Neuronal stem cell (in vitro differentiated cells): ENCODE results near the gene MAGI1.

Source experiments
- DNase-seq: peaks from one replicate; pipeline ENCODE4 v3.0.0-alpha.2; 2013; ENCODE audit warnings: low spot score
- H2AFZ ChIP-seq: one replicate; pipeline ENCODE4 v1.6.1; 2013; ENCODE audit warnings: mild to moderate bottlenecking, low read length, inconsistent platforms
- H2AK5ac ChIP-seq: 2 replicates; pipeline ENCODE4 v1.6.1; 2013; ENCODE audit warnings: low read depth, mild to moderate bottlenecking, inconsistent platforms, low read length, moderate library complexity, mixed read lengths
- H2BK120ac ChIP-seq: 2 replicates; pipeline ENCODE4 v1.6.1; 2013; ENCODE audit warnings: low read depth, mild to moderate bottlenecking, inconsistent platforms, low read length, moderate library complexity, mixed read lengths
- H2BK12ac ChIP-seq: one replicate; pipeline ENCODE4 v1.6.1; 2013; ENCODE audit warnings: low read length, inconsistent platforms
- H2BK15ac ChIP-seq: 2 replicates; pipeline ENCODE4 v1.6.1; 2013; ENCODE audit warnings: mild to moderate bottlenecking, low read length, inconsistent platforms, mixed read lengths
- H2BK5ac ChIP-seq: one replicate; pipeline ENCODE4 v1.6.1; 2013; ENCODE audit warnings: inconsistent platforms, mild to moderate bottlenecking, low read length, moderate library complexity
- H3K14ac ChIP-seq: one replicate; pipeline ENCODE4 v1.6.1; 2013; ENCODE audit warnings: low read length, inconsistent platforms
- H3K18ac ChIP-seq: 2 replicates; pipeline ENCODE4 v1.6.1; 2013; ENCODE audit warnings: low read length, inconsistent platforms
- H3K23ac ChIP-seq: 2 replicates; pipeline ENCODE4 v1.6.1; 2013; ENCODE audit warnings: low read depth, mild to moderate bottlenecking, mixed read lengths, low read length, inconsistent platforms; ENCODE audit not compliant: poor library complexity
- H3K27ac ChIP-seq: replicated peaks from 3 replicates; pipeline ENCODE4 v1.5.1; 2013; ENCODE audit warnings: low read length, inconsistent platforms
- H3K27me3 ChIP-seq, 3 experiments: 2 replicates each; pipeline ENCODE4 v1.6.1; 2013; ENCODE audit warnings: low read length in 3 of 3, mild to moderate bottlenecking in 2 of 3, inconsistent platforms in 1 of 3, low read depth in 1 of 3, mixed read lengths in 1 of 3, moderate library complexity in 1 of 3; ENCODE audit not compliant: control insufficient read depth in 3 of 3, insufficient read depth in 3 of 3
- H3K36me3 ChIP-seq, 2 donors: replicated peaks in 1 of 2; 2 replicates each; pipeline ENCODE4 v1.6.1; 2013; ENCODE audit warnings: low read length in 2 of 2; ENCODE audit not compliant: control insufficient read depth in 2 of 2, insufficient read depth in 2 of 2
- H3K4ac ChIP-seq: 2 replicates; pipeline ENCODE4 v1.6.1; 2013; ENCODE audit warnings: inconsistent platforms, mild to moderate bottlenecking, low read length, moderate library complexity
- H3K4me1 ChIP-seq, 2 donors: 1 replicate in 1 of 2; 2 replicates in 1 of 2; pipeline ENCODE4 v1.6.1; 2013; ENCODE audit warnings: low read length in 2 of 2, low read depth in 1 of 2; ENCODE audit not compliant: control insufficient read depth in 2 of 2, insufficient read depth in 1 of 2
- H3K4me2 ChIP-seq: one replicate; pipeline ENCODE4 v1.6.1; 2013; ENCODE audit warnings: mild to moderate bottlenecking, low read length, inconsistent platforms; ENCODE audit not compliant: insufficient read depth, poor library complexity, severe bottlenecking
- H3K4me3 ChIP-seq, 2 donors: 2 replicates each; pipeline ENCODE4 v1.5.1; 2013; ENCODE audit warnings: low read length in 2 of 2, mild to moderate bottlenecking in 2 of 2, inconsistent platforms in 1 of 2, moderate library complexity in 1 of 2
- H3K79me1 ChIP-seq: one replicate; pipeline ENCODE4 v1.6.1; 2013; ENCODE audit warnings: low read depth, mild to moderate bottlenecking, inconsistent platforms, low read length, moderate library complexity
- H3K9ac ChIP-seq: one replicate; pipeline ENCODE4 v1.6.1; 2013; ENCODE audit warnings: mild to moderate bottlenecking, low read depth, low read length, inconsistent platforms; ENCODE audit not compliant: poor library complexity
- H3K9me3 ChIP-seq, 2 donors: replicated peaks in 1 of 2; 2 replicates each; pipeline versions ENCODE3 to v1.6.1; 2013; ENCODE audit warnings: low read length in 2 of 2, mild to moderate bottlenecking in 2 of 2, inconsistent platforms in 1 of 2, low read depth in 1 of 2, mixed read lengths in 1 of 2, moderate library complexity in 1 of 2; ENCODE audit not compliant: control insufficient read depth in 2 of 2, insufficient read depth in 1 of 2
- H4K8ac ChIP-seq: one replicate; pipeline ENCODE4 v1.6.1; 2013; ENCODE audit warnings: low read depth, mild to moderate bottlenecking, inconsistent platforms, low read length, moderate library complexity
- H4K91ac ChIP-seq: one replicate; pipeline ENCODE4 v1.6.1; 2013; ENCODE audit warnings: low read length, low read depth, mild to moderate bottlenecking, inconsistent platforms; ENCODE audit not compliant: poor library complexity
- WGBS, 2 donors: extraction: QIAGEN DNeasy Blood & Tissue Kit; methylation state at CpG; one replicate each; pipeline ENCODE4 v1.1.7; 2013; ENCODE audit warnings: missing lambda C conversion rate in 2 of 2, mixed read lengths in 1 of 2; ENCODE audit not compliant: insufficient read length in 2 of 2, insufficient replicate concordance in 1 of 2; ENCODE audit errors: extremely low coverage in 2 of 2; 5-methylcytosine and 5-hydroxymethylcytosine counted together

Gene MAGI1

GRCh38 chr3:65596571-65597225 lies 442.0 kb downstream of the MAGI1 start:
- Histone ChIP-seq H3K27ac (peak overlapping the region; percentile 97), H2BK5ac (no peak overlapping the region), H4K91ac (no peak overlapping the region)

GRCh38 chr3:65596029-65596300 lies 442.8 kb downstream of the MAGI1 start:
- Histone ChIP-seq H2AFZ (no peak overlapping the region), H2BK12ac (no peak overlapping the region), H3K27ac (peak overlapping the region; percentile 97), H2AK5ac (no peak overlapping the region), H3K14ac (no peak overlapping the region), H3K4me2 (peak overlapping the region; percentile 61), H3K36me3 (no peaks in the 10 kb centered on the region), H3K79me1 (no peaks in the 10 kb centered on the region), H3K9ac (no peak overlapping the region), H3K4ac (no peak overlapping the region), H3K18ac (no peak overlapping the region), H3K23ac (no peak overlapping the region), H3K4me1 (peaks cover 17 to 43% of the 10 kb centered on the region in 2 donors), H4K8ac (no peak overlapping the region), H4K91ac (no peak overlapping the region), H3K9me3 (no peaks in the 10 kb centered on the region), H2BK120ac (no peak overlapping the region), H2BK15ac (no peak overlapping the region), H2BK5ac (no peak overlapping the region), H3K4me3 (peak overlapping the region in 1 of 2 donors; percentile 57), H3K27me3 (no peaks in the 10 kb centered on the region)
- no peak for DNase-seq
- no CpG with 5 or more reads among the region's 5 CpGs for WGBS, 2 donors

More at GRCh38 chr3:65596571-65597225, 442.0 kb downstream of the MAGI1 start:
- no peak overlapping the region for H2BK12ac ChIP-seq
- H3K18ac ChIP-seq: peak overlapping the region; percentile 88
- H3K79me1 ChIP-seq: no peaks in the 10 kb centered on the region
- H3K4me1 ChIP-seq: peaks cover 17 to 43% of the 10 kb centered on the region in 2 donors
- H3K4me3 ChIP-seq: peak overlapping the region; percentile 57 to 82
- no peak overlapping the region for H3K14ac ChIP-seq
- no peaks in the 10 kb centered on the region for H3K9me3 ChIP-seq
- H3K23ac ChIP-seq: no peak overlapping the region
- no CpG with 5 or more reads among the region's 13 CpGs for WGBS, 2 donors
- H3K4ac ChIP-seq: no peak overlapping the region
- no peaks in the 10 kb centered on the region for H3K36me3 ChIP-seq
- peak overlapping the region; percentile 93 for H2AFZ ChIP-seq
- DNase-seq: no peak
- H4K8ac ChIP-seq: no peak overlapping the region
- H3K27me3 ChIP-seq: no peaks in the 10 kb centered on the region
- H3K4me2 ChIP-seq: peak overlapping the region; percentile 57
- no peak overlapping the region for H2BK15ac ChIP-seq
- H2AK5ac ChIP-seq: no peak overlapping the region
- H2BK120ac ChIP-seq: no peak overlapping the region
- no peak overlapping the region for H3K9ac ChIP-seq

GRCh38 chr3:65595222-65596028 lies 443.3 kb downstream of the MAGI1 start:
- Histone ChIP-seq H3K14ac (no peak overlapping the region), H3K9ac (peak overlapping the region; percentile 71), H4K91ac (no peak overlapping the region), H3K23ac (no peak overlapping the region), H3K4me3 (peak overlapping the region; percentile 57 to 65), H3K79me1 (no peaks in the 10 kb centered on the region), H2AK5ac (no peak overlapping the region), H3K27me3 (no peaks in the 10 kb centered on the region), H3K36me3 (no peaks in the 10 kb centered on the region), H3K4me1 (peaks cover 17 to 43% of the 10 kb centered on the region in 2 donors), H3K27ac (peak overlapping the region; percentile 97), H2BK12ac (no peak overlapping the region), H2BK15ac (no peak overlapping the region), H2BK5ac (no peak overlapping the region), H2BK120ac (no peak overlapping the region), H2AFZ (peak overlapping the region; percentile 47), H3K4me2 (peak overlapping the region; percentile 61), H3K18ac (peak overlapping the region; percentile 20), H4K8ac (no peak overlapping the region), H3K4ac (no peak overlapping the region), H3K9me3 (no peaks in the 10 kb centered on the region)
- WGBS, 2 donors: no CpG with 5 or more reads among the region's 8 CpGs
- no peak for DNase-seq
